ENCODE measurements around the gene TBX4. TPM values are rescaled to one million over a fixed set of nuclear protein-coding genes. Genes with fewer than 3 reads are reported as not detected.

TBX4 gene
- total and polyA plus RNA-seq, 4 donors = not detected

DNA sequence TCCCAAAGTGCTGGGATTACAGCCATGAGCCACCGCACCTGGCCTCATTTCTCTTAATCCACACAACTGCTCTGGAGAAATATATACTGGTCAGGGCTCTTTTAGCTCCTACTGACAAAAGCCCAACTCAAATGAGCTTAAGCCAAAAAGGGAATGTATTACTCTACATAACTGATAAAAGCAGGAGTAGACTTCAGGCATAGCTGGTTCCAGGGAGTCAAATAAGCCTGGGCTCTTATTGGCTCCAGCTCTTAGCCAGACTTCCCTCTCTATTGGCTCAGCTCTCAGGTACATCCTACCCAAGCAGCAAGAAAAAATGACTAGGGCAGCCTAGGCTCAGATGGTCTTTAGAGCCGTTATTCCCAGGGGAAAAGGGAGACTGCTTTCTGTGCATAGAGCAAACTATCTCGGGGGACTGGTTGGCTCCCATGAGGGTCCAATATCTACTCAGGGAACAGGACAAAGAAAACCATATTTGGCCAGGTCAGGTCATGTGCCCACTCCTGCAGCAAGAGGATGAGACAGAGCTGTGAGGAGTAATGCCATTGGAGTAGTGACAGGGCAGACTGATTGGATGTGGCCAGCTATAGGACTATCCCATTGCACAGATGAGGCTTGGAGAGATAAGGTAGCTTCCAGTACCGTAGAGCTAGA, 31.4 kb upstream of the TBX4 start:
- WGBS = 80% methylated on average over 4 of the region's 4 CpGs
- H3K36me3 ChIP-seq (ENCODE audit: control insufficient read depth in 4 of 4, insufficient read depth in 3 of 4, low read depth in 1 of 4, low read length in 3 of 4) = no peaks in the 10 kb centered on the region
- H3K9me3 ChIP-seq (ENCODE audit: control insufficient read depth in 4 of 4, low read length in 3 of 4) = no peaks in the 10 kb centered on the region
- H3K4me1 ChIP-seq (ENCODE audit: control insufficient read depth in 4 of 4, insufficient read depth in 4 of 4, low read length in 3 of 4) = peaks cover 0 to 8% (median 3%) of the 10 kb centered on the region in 4 donors
- TF ChIP-seq RXRA (IDR thresholded peaks at IDR 0.05) (no peak), JUND (IDR thresholded peaks at IDR 0.05) (no peak)
- H3K27me3 ChIP-seq (ENCODE audit: control insufficient read depth in 4 of 4, insufficient read depth in 4 of 4, low read length in 3 of 4) = peaks cover 0 to 5% (median 0%) of the 10 kb centered on the region in 4 donors
- no peak overlapping the region for H3K27ac ChIP-seq (ENCODE audit: low read depth in 1 of 2, low read length in 2 of 2)
- no peak overlapping the region for H3K9ac ChIP-seq (ENCODE audit: low read depth in 1 of 2, low read length in 2 of 2)
- H3K4me3 ChIP-seq (ENCODE audit: low read depth in 1 of 3, low read length in 3 of 3) = no peak overlapping the region
- no peak for DNase-seq (ENCODE audit: low spot score)

DNA sequence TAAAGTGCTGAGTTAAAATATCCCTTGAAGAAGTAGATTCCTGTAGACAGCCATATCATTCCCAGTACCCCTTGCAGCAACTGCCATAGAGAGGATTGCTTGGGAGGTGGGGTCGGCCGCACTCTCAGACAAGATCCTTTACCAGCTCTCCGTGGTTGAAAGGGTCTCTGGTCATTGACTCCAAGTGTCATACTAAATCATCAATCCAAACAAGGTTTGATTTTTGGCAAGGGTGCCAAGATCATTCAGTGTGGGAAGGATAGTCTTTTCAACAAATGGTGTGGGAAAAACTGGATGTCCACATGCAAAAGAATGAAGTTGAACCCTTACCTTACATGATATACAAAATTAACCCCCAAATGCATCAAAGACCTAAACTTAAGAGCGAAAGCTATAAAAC, 30.8 kb upstream of the TBX4 start:
- WGBS = 80% methylated on average over 4 of the region's 4 CpGs
- TF ChIP-seq RAD21 (IDR thresholded peaks at IDR 0.05) (no peak), EGR1 (IDR thresholded peaks at IDR 0.05; ENCODE audit: low read depth in 2 of 2) (no peak), ZBTB33 (IDR thresholded peaks at IDR 0.05) (no peak), GABPA (IDR thresholded peaks at IDR 0.05 in 1 of 2, conservative IDR thresholded peaks at IDR 0.05 in 1 of 2) (no peak), FOXA2 (IDR thresholded peaks at IDR 0.05) (no peak), HNF4G (IDR thresholded peaks at IDR 0.05) (no peak)
- TF ChIP-seq, protein P1, sequence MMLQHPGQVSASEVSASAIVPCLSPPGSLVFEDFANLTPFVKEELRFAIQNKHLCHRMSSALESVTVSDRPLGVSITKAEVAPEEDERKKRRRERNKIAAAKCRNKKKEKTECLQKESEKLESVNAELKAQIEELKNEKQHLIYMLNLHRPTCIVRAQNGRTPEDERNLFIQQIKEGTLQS (IDR thresholded peaks at IDR 0.05) = no peak
- TF ChIP-seq, protein P2, sequence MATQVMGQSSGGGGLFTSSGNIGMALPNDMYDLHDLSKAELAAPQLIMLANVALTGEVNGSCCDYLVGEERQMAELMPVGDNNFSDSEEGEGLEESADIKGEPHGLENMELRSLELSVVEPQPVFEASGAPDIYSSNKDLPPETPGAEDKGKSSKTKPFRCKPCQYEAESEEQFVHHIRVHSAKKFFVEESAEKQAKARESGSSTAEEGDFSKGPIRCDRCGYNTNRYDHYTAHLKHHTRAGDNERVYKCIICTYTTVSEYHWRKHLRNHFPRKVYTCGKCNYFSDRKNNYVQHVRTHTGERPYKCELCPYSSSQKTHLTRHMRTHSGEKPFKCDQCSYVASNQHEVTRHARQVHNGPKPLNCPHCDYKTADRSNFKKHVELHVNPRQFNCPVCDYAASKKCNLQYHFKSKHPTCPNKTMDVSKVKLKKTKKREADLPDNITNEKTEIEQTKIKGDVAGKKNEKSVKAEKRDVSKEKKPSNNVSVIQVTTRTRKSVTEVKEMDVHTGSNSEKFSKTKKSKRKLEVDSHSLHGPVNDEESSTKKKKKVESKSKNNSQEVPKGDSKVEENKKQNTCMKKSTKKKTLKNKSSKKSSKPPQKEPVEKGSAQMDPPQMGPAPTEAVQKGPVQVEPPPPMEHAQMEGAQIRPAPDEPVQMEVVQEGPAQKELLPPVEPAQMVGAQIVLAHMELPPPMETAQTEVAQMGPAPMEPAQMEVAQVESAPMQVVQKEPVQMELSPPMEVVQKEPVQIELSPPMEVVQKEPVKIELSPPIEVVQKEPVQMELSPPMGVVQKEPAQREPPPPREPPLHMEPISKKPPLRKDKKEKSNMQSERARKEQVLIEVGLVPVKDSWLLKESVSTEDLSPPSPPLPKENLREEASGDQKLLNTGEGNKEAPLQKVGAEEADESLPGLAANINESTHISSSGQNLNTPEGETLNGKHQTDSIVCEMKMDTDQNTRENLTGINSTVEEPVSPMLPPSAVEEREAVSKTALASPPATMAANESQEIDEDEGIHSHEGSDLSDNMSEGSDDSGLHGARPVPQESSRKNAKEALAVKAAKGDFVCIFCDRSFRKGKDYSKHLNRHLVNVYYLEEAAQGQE (IDR thresholded peaks at IDR 0.05) = no peak
- Histone ChIP-seq H3K27ac (ENCODE audit: low read depth in 1 of 2, low read length in 2 of 2) (no peak overlapping the region), H3K4me1 (ENCODE audit: control insufficient read depth in 4 of 4, insufficient read depth in 4 of 4, low read length in 3 of 4) (peaks cover 0 to 7% (median 3%) of the 10 kb centered on the region in 4 donors), H3K4me3 (ENCODE audit: low read depth in 1 of 3, low read length in 3 of 3) (no peak overlapping the region), H3K9ac (ENCODE audit: low read depth in 1 of 2, low read length in 2 of 2) (no peak overlapping the region), H3K36me3 (ENCODE audit: control insufficient read depth in 4 of 4, insufficient read depth in 3 of 4, low read depth in 1 of 4, low read length in 3 of 4) (no peaks in the 10 kb centered on the region), H3K9me3 (ENCODE audit: control insufficient read depth in 4 of 4, low read length in 3 of 4) (no peaks in the 10 kb centered on the region), H3K27me3 (ENCODE audit: control insufficient read depth in 4 of 4, insufficient read depth in 4 of 4, low read length in 3 of 4) (peaks cover 0 to 5% (median 0%) of the 10 kb centered on the region in 4 donors)
- no peak for DNase-seq (ENCODE audit: low spot score)

DNA sequence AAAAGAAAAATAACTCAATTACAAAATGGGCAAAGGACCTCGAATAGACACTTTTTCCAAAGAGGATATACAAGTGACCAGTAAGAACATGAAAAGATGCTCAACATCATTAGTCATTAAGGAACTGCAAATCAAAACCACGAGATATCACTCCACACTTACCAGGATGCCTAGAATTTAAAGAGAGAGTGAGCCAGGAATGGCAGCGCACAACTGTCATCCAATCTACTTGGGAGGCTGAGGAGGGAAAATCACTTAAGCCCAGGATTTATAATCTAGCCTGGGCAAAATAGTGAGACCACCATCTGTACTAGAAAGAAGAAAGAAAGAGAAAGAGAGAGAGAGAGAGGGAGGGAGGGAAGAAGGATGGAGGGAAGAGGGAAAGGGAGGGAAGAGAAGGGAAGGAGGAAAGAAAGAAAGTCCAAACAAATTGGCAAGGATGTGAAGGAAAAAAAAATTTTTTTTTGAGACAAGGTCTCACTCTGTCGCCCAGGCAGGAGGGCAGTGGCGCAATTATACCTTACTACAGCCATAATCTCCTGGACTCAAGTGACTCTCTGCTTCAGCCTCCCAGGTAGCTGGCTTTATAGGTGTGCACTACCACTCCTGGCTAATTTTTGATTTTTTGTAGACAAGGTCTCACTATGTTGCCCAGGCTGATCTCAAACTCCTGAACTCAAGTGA, 30.0 kb upstream of the TBX4 start:
- Histone ChIP-seq H3K9me3 (ENCODE audit: control insufficient read depth in 4 of 4, low read length in 3 of 4) (no peaks in the 10 kb centered on the region), H3K27ac (ENCODE audit: low read depth in 1 of 2, low read length in 2 of 2) (no peak overlapping the region), H3K36me3 (ENCODE audit: control insufficient read depth in 4 of 4, insufficient read depth in 3 of 4, low read depth in 1 of 4, low read length in 3 of 4) (no peaks in the 10 kb centered on the region), H3K4me3 (ENCODE audit: low read depth in 1 of 3, low read length in 3 of 3) (no peak overlapping the region), H3K9ac (ENCODE audit: low read depth in 1 of 2, low read length in 2 of 2) (no peak overlapping the region), H3K4me1 (ENCODE audit: control insufficient read depth in 4 of 4, insufficient read depth in 4 of 4, low read length in 3 of 4) (no peaks in the 10 kb centered on the region), H3K27me3 (ENCODE audit: control insufficient read depth in 4 of 4, insufficient read depth in 4 of 4, low read length in 3 of 4) (peaks cover 0 to 5% (median 0%) of the 10 kb centered on the region in 4 donors)
- 65% methylated on average over 5 of the region's 5 CpGs for WGBS
- no peak for DNase-seq (ENCODE audit: low spot score)
- TF ChIP-seq EGR1 (IDR thresholded peaks at IDR 0.05; ENCODE audit: low read depth in 2 of 2) (no peak), FOXA1 (IDR thresholded peaks at IDR 0.05) (no peak), NR2F2 (IDR thresholded peaks at IDR 0.05) (no peak), SP1 (IDR thresholded peaks at IDR 0.05) (no peak), HNF4G (IDR thresholded peaks at IDR 0.05) (no peak), YY1 (IDR thresholded peaks at IDR 0.05) (no peak), FOXA2 (IDR thresholded peaks at IDR 0.05) (no peak), GABPA (IDR thresholded peaks at IDR 0.05 in 1 of 2, conservative IDR thresholded peaks at IDR 0.05 in 1 of 2) (no peak)
- TF ChIP-seq, protein P1 (IDR thresholded peaks at IDR 0.05) = no peak
- TF ChIP-seq, protein P2 (IDR thresholded peaks at IDR 0.05) = no peak

Measured in liver (tissue), 9 donors.